Medulla oblongata (tissue), 1 donor: ENCODE data around the gene MCC.
"Not testable (repeated sequence)": the region's sequence is repeated elsewhere in the genome, so short reads cannot be mapped to it uniquely, and the experiment has no call there.

Source experiments
- DNase-seq: peaks from one replicate; pipeline ENCODE4 v3.0.0-alpha.2; 2015; ENCODE audit errors: extremely low spot score

Gene MCC

GRCh38 chr5:113425909-113426308 is 62.3 kb downstream of the MCC start:
- DNase-seq: no peak

DNA sequence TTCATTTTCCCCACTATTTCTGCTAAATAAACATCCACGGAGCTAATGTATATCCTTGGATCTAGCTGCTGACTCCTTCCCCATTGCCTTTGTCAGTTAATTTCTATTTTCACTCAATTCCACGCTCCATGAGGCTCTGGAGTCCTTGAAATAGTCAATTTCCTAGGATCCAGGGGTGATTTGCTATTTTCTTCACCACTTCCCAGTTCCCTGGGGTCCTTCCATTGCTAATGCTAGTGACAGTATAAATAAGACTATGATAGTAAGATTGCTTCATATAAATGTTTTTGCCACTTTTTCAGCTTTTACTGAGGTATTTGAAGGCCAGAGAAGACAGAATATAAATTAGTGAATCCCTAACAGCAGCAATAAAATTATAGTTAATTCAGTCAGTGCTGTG is 66.6 kb downstream of the MCC start:
- DNase-seq: no peak

DNA sequence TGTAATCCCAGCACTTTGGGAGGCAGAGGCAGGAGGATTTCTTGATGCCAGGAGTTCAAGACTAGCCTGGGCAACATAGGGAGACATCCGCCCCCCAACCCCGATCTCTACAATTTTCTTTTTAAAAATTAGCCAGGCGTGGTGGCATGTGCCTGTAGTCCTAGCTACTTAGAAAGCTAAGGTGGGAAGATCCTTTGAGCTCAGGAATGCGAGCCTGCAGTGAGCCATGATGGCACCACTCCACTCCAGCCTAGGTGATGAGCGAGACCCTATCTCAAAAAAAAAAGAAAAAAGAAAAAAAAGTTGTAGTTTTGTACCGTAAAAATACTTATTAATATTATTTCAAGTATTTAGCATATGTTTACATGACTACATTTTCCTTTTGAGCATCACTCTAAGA is 82.7 kb downstream of the MCC start:
- DNase-seq: no peak

GRCh38 chr5:113404269-113404668 is 84.0 kb downstream of the MCC start:
- DNase-seq: no peak

DNA sequence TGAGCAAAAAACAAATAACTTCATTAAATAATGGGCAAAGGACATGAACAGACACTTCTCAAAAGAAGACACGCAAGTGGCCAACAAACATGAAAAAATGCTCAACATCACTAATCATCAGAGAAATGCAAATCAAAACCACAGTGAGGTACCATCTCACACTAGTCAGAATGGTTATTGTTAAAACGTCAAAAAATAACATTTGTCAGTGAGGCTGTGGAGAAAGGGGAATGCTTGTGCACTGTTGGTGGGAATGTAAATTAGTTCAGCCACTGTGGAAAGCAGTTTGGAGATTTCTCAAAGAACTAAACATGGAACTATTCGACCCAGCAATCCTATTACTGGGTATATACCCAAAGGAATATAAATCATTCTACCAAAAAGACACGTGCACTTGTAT is 90.3 kb downstream of the MCC start:
- not testable (repeated sequence) for DNase-seq

DNA sequence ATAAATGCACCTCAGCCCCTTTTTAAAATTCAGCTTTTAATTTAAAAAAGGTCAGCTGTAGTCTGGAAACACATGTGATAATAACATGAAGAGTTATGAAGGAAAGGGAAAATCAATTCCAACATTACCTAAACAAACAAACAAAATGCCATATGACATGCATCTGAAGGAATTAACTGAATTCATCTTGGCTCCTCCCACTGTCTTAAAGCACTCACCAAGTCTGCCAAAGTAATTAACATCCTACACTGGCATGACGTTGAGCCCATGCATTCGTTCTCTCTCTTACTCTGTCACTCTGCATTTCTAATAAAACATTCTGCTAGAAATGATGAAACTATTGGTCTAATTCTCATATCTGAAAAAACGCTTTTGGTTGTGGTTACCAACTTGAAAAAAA is 91.2 kb downstream of the MCC start:
- no peak for DNase-seq

DNA sequence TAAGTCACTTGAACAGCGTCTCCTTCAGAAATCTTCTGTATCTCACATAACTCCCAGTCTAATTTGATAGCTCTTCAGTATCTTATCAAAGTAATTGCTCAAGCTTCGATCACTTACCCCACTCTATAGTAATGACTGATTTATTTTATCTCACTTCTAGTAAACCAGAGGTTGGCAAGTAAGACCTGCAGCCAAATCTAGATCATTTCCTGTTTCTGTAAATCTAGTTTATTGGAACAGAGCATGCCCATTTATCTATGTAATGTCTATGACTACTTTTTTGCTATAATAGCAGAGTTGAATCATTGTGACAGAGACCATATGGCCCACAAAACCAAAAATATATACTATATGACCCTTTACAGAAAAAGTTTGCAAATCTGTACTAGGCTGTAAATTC is 93.6 kb downstream of the MCC start:
- DNase-seq: no peak

- DNase-seq: no peak
These were observed 98.0 kb downstream of the MCC start for GRCh38 chr5:113390224-113390623.

- no peak for DNase-seq
These were observed 99.1 kb downstream of the MCC start for GRCh38 chr5:113389116-113389515.

DNA sequence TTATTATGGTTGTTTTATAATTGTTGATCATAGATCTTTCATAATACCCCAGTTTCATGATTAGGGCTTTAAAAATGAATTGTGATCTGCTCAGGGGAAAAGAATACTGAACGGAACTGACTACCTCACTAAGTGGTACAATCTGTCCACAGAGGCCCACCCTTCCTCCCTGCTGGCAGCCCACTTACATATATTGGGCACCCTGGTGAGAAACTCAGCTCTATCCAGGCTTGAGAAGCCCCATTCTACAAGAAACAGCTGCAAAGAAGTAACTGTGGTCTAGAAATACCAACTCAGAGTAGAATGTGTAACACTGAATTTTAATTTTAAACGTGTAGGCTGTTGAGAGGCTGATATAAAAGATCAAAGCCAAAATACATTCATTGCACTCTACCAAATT is 100.4 kb downstream of the MCC start:
- DNase-seq: no peak

DNA sequence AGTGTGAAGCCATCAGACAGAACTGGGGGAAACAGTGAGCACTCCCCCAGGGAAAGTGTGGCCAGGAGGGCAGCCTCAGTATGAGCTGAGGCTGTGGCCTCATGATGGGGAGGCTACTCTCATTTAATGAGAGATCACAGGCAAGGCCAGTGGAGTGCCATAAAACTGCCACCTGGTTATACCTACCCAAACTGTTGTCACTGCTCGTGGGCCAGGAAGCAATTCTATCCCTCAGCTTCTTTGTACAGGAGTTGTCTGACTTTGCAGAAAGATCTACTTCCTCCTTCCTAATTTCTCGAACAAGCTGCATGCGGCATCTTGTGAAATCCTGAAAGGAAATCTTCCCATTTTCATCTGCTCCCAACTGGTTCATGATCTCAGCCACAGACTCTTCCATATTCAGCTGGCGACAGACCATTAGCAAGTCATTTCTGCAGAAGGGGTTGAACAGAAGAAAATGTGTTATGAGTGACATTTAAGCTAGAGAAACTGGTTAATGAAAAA is 103.4 kb downstream of the MCC start:
- no peak for DNase-seq

- no peak for DNase-seq
These were observed 105.5 kb downstream of the MCC start for GRCh38 chr5:113382731-113383130.

DNA sequence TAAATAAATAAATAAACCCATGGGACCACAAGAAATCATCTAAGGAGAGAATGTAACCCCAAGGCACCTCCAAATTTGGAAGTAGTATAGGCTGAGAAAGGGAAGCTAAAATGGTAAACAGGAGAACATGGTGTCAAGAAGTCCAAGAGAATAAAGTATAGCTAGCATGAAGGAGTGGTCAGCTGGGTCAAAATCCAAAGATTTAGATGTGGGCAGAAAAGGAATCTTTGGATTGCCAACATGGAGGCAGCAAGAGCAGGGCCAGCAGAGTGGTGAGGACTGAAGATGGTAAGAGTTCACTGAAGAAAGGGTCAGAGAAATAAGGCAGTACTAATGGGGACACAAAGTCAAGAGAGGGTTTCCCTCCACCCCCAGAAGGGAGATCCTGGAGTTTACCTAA is 106.5 kb downstream of the MCC start:
- no peak for DNase-seq

GRCh38 chr5:113380807-113381326 is 107.4 kb downstream of the MCC start:
- no peak for DNase-seq

DNA sequence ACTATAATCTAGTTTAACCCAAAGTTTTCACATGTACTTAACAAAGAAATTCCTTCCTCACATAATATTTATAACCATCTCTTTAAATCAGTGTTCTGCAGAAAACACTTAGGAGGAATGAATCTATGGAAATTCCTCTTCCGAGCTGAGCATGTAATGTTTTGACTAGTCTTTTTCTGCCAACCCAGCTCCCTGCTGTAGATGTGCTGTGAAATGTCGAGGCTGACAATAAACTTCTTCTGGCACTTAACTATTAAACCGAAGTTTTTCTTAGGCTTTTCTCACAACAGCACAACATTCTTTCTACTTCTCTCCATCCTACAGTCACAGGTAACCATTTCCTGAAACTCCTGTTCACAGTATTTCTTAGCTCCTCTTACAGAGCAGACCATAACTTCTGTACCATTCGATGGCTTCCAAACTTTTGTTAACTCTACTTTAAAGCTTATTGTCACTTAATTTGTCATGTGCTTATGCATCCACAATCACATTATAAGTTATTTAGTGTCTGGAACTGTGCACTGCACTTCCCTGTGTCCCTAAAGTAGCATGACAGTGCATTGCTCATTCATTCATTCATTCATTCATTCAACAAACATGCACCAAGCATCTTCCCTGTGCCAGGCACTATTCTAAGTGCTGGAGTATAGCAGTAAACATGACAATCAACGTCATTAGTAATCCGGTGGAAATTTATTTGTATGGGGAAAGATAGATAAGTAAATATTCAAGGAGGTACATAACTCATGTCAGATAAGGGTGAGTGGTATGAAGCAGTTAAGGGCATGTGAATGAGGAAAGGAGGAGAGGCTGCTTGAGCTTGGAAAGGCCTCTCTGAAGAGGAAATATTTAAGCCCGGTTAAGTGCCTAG is 108.1 kb downstream of the MCC start:
- no peak for DNase-seq

GRCh38 chr5:113378959-113379541 is 109.2 kb downstream of the MCC start:
- peak; percentile 83 for DNase-seq

GRCh38 chr5:113378514-113378913 is 109.7 kb downstream of the MCC start:
- no peak for DNase-seq

DNA sequence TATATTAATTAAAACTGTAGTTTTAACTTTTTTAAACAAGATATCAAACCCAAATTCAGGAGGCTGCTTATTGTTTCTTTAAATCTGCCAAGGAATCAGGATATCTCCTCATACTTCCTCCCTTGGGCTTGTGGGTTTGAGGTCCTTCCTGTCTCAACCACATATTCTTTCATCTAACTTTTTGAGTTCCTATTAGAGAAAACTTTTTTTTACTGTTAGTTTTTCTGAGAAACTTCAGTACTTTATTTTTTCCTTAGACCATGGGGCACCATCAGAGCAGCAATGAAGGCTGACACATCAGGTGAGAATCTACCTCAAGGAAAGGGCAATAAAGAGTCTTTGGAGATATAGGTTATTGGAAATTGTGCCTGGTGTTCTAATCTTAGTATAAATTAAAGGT is 110.2 kb downstream of the MCC start:
- peak; percentile 33 for DNase-seq

DNA sequence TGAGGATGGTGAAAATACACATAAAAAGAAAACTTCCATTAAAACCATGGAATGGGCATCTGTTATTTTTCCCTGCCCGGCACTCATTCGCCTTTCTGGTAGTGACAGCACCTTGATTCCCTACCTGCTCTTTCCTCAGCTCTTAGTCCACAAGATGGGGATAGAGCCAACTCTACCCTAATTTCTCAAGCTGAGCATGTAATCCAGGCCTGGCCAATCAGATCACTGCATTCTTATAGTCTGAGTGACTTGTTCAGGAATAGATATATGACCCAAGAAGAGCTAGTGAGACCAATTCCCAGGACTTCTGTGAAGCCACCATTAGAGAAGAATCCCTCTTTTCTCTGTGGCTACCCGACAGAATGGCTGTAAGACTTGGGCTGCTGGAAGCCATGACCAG is 111.6 kb downstream of the MCC start:
- no peak for DNase-seq

GRCh38 chr5:113375480-113376060 is 112.7 kb downstream of the MCC start:
- DNase-seq: no peak

GRCh38 chr5:113373426-113373825 is 114.8 kb downstream of the MCC start:
- no peak for DNase-seq

GRCh38 chr5:113371721-113372196 is 116.5 kb downstream of the MCC start:
- DNase-seq: peak; percentile 61

DNA sequence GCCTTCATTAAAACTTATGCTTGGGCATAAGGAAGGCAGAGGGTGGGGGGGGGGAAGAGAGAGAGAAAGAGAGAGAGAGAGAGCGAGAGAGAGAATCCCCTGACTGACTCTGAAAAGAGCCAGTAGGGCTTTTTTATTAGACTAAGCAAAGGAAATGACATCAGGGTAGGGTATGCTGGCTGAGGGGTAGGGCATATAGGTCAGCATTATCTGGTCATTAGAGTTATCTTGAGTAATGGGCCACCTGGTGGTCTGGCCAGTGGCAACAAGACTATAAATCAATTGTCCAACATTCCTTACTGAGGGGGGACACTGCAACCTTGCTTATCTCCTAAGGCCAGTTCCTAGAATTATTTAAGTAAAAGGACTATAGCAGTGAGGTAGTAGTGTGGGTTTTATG is 120.7 kb downstream of the MCC start:
- DNase-seq: no peak
